Amygdala (tissue), 56 donors: ENCODE data around the gene SETD1A.
"Not testable (repeated sequence)": the region's sequence is repeated elsewhere in the genome, so short reads cannot be mapped to it uniquely, and the experiment has no call there.

ENCODE experiments used
- DNase-seq, 56 donors: peaks; one replicate each; lab custom pipeline; 2025; lab: John Stamatoyannopoulos, UW

SETD1A gene

GRCh38 chr16:30927789-30928378, 29.7 kb upstream of the SETD1A start:
- peak in 46 of 56 donors; percentile 39 to 88 (median 68) for DNase-seq

- no peak for DNase-seq
These were observed 29.2 kb upstream of the SETD1A start for GRCh38 chr16:30928390-30928789.

- no peak for DNase-seq
These were observed 28.4 kb upstream of the SETD1A start for GRCh38 chr16:30929167-30929566.

GRCh38 chr16:30930160-30930571, 27.4 kb upstream of the SETD1A start:
- no peak for DNase-seq

GRCh38 chr16:30931068-30931650, 26.4 kb upstream of the SETD1A start:
- no peak for DNase-seq

- peak in 18 of 56 donors; percentile 9 to 51 (median 20) for DNase-seq
These were observed 22.6 kb upstream of the SETD1A start for GRCh38 chr16:30934827-30935557.

GRCh38 chr16:30937692-30938091, 19.9 kb upstream of the SETD1A start:
- no peak for DNase-seq

GRCh38 chr16:30939571-30939970, 18.0 kb upstream of the SETD1A start:
- DNase-seq, result not testable (repeated sequence)

- peak in 27 of 56 donors; percentile 8 to 64 (median 35) for DNase-seq
These were observed 15.7 kb upstream of the SETD1A start for GRCh38 chr16:30941600-30942425.

GRCh38 chr16:30942426-30942806, 15.1 kb upstream of the SETD1A start:
- DNase-seq, result no peak

GRCh38 chr16:30944352-30944751, 13.2 kb upstream of the SETD1A start:
- no peak for DNase-seq

GRCh38 chr16:30946671-30947540, 10.6 kb upstream of the SETD1A start:
- no peak for DNase-seq

GRCh38 chr16:30947541-30947858, 10.1 kb upstream of the SETD1A start:
- DNase-seq, result no peak

- DNase-seq, result peak in 55 of 56 donors; percentile 46 to 97 (median 88)
These were observed 9.5 kb upstream of the SETD1A start for GRCh38 chr16:30947859-30948666.

GRCh38 chr16:30948667-30949649, 8.6 kb upstream of the SETD1A start, which contains the start of gene ORAI3:
ORAI3 (plus strand) TSS chr16:30949068; CDS start chr16:30949290, 222 bp downstream.
- peak in 47 of 56 donors; percentile 9 to 77 (median 55) for DNase-seq

GRCh38 chr16:30949650-30950515, 7.7 kb upstream of the SETD1A start:
- DNase-seq, result peak in 17 of 56 donors; percentile 9 to 38 (median 18)
